ENCODE measurements around the gene PRAC1.

GRCh38 chr17:48725004-48725287 lies 2.6 kb upstream of the PRAC1 start:
- TF ChIP-seq, protein P1, sequence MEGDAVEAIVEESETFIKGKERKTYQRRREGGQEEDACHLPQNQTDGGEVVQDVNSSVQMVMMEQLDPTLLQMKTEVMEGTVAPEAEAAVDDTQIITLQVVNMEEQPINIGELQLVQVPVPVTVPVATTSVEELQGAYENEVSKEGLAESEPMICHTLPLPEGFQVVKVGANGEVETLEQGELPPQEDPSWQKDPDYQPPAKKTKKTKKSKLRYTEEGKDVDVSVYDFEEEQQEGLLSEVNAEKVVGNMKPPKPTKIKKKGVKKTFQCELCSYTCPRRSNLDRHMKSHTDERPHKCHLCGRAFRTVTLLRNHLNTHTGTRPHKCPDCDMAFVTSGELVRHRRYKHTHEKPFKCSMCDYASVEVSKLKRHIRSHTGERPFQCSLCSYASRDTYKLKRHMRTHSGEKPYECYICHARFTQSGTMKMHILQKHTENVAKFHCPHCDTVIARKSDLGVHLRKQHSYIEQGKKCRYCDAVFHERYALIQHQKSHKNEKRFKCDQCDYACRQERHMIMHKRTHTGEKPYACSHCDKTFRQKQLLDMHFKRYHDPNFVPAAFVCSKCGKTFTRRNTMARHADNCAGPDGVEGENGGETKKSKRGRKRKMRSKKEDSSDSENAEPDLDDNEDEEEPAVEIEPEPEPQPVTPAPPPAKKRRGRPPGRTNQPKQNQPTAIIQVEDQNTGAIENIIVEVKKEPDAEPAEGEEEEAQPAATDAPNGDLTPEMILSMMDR (conservative IDR thresholded peaks at IDR 0.05; ENCODE audit: low read length), result no peak
- TF ChIP-seq EZH2phosphoT487 (IDR thresholded peaks at IDR 0.05; ENCODE audit: borderline replicate concordance, low read depth, low read length), result no peak

All from OCI-LY7 (cell line).